ENCODE results near the gene COMMD7. TPM values are rescaled to one million over a fixed set of nuclear protein-coding genes. Genes with fewer than 3 reads are reported as not detected.

COMMD7 gene
- total RNA-seq, 1 donor from 2014 or later = 39.8 TPM

DNA sequence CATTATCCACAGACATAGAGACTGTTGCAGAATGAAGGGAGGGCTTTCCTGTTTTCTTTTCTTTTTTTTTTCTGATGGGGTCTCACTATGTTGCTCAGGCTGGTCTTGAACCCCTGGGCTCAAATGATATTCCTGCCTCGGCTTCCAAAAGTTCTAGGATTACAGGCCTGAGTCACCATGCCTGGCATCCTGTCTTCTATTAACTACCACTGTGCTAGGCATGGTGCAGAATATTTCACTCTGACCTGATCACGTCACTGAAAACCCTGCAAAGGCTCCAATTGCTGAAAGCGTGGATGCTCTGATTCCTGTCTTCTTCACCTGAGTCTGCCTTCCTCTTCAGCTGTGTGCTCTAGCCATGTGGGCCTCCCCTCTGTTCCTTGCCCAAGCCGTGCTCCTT lies 10.5 kb upstream of the COMMD7 start:
- Histone ChIP-seq H3K9me3 (no peaks in the 10 kb centered on the region), H3K27ac (no peak overlapping the region), H3K4me1 (no peaks in the 10 kb centered on the region), H3K36me3 (no peaks in the 10 kb centered on the region), H3K27me3 (ENCODE audit: low read depth) (no peaks in the 10 kb centered on the region), H3K4me3 (no peak overlapping the region)
- DNase-seq = no peak
- no peak for ATAC-seq
- intact Hi-C loops (cut with DNase I) = no loop called here
- TF ChIP-seq, protein P1, sequence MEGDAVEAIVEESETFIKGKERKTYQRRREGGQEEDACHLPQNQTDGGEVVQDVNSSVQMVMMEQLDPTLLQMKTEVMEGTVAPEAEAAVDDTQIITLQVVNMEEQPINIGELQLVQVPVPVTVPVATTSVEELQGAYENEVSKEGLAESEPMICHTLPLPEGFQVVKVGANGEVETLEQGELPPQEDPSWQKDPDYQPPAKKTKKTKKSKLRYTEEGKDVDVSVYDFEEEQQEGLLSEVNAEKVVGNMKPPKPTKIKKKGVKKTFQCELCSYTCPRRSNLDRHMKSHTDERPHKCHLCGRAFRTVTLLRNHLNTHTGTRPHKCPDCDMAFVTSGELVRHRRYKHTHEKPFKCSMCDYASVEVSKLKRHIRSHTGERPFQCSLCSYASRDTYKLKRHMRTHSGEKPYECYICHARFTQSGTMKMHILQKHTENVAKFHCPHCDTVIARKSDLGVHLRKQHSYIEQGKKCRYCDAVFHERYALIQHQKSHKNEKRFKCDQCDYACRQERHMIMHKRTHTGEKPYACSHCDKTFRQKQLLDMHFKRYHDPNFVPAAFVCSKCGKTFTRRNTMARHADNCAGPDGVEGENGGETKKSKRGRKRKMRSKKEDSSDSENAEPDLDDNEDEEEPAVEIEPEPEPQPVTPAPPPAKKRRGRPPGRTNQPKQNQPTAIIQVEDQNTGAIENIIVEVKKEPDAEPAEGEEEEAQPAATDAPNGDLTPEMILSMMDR (IDR thresholded peaks at IDR 0.05) = no peak

DNA sequence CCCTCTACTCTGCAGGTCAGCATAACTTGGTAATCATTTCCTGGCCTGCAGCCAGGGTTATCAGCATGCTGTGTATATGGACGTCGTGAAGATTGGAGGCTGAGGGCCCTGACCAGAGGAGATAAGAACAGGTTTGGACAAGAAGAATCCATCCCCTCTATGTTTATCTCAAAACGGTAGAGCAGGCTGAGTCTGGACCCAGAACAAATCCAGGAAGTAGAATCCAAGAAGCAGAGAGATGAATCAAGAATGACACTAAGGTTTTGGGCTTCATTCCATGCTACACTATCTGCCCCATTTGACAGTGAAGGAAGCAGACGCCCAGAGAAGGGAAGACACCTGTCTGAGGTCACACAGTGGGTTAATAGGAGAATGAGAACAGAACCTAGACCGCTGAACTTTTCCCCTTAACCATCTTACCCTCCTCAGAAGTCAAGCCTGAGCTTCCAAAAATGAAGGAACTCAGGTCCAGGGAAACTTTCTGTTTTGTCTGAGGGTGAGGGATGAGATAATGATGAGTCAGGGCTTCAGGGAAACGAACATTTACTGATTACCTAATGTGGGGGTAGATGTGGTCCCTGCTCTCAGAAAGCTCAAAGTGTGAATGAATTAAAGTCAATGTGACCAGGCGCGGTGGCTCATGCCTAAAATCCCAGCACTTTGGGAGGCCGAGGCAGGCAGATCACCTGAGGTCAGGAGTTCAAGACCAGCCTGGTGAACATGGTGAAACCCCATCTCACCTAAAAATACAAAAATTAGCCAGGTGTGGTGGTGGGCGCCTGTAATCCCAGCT lies 9.4 kb upstream of the COMMD7 start:
- Histone ChIP-seq H3K27me3 (ENCODE audit: low read depth) (no peaks in the 10 kb centered on the region), H3K36me3 (no peaks in the 10 kb centered on the region), H3K27ac (no peak overlapping the region), H3K4me3 (no peak overlapping the region), H3K9me3 (no peaks in the 10 kb centered on the region), H3K4me1 (no peaks in the 10 kb centered on the region)
- DNase-seq (no peak), ATAC-seq (no peak)
- intact Hi-C loops (cut with DNase I) = no loop called here
- TF ChIP-seq, protein P1 (IDR thresholded peaks at IDR 0.05) = no peak

DNA sequence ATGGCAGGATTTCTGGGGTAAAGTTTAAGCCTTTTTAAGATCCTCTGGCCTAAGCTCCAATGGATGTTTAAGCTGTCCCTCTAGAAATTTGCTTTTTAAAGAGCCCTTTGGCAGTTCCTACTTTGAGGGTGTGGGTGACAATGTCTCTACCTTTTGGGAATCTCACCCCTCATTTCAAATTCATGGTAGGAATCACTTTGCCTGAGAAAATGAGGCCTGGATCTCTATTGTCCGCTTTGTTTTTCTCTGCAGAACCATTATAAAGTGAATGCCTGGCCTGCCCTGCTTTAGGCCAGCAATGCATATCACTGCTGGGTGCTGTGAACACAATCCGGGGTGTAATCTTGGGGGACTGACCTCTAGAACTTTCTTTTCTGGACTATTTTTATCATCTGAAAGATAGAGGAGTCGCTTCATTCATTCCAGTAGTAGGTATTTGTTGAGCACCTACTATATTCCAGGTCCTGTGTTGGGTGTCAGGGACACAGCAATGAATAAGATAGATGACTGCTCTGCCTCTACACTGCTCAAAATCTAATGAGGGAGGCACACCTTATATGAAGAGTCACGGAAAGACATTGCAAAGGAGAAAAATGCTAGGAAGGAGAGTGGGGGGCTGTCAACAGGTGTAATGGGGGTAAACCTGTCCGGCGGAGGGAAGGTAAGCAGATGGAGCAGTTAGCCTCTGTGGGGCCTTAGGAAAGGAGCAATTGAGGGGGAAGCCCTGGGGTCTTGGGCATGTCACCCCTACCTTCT lies 8.6 kb upstream of the COMMD7 start:
- no peaks in the 10 kb centered on the region for H3K4me1 ChIP-seq
- intact Hi-C loops (cut with DNase I) = no loop called here
- no peak for ATAC-seq

DNA sequence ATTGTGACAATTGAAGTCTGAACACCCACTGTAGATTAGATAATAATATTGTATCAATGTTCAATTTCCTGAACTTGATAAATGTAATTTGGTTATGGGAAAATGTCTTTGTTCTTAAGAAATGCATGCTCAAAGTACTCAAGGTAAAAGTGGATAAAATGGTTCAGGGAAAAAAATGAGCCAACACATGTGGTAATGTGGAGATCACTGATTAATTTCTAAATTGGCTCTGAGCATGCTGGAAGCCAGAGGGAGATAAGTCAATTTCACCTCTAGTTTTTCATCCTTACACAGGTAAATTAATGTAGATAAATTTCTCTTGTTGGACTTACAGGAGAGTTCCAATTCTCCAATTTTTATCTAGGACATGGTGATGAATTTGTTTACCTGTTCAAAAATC lies 8.0 kb upstream of the COMMD7 start:
- Histone ChIP-seq H3K36me3 (no peaks in the 10 kb centered on the region), H3K4me1 (no peaks in the 10 kb centered on the region)
- ATAC-seq = no peak

More for the DNA sequence above, 8.6 kb upstream of the COMMD7 start:
- no peak for DNase-seq
- Histone ChIP-seq H3K27me3 (ENCODE audit: low read depth) (no peaks in the 10 kb centered on the region), H3K36me3 (no peaks in the 10 kb centered on the region), H3K27ac (no peak overlapping the region), H3K9me3 (no peaks in the 10 kb centered on the region), H3K4me3 (no peak overlapping the region)
- TF ChIP-seq, protein P1 (IDR thresholded peaks at IDR 0.05) = no peak

DNA sequence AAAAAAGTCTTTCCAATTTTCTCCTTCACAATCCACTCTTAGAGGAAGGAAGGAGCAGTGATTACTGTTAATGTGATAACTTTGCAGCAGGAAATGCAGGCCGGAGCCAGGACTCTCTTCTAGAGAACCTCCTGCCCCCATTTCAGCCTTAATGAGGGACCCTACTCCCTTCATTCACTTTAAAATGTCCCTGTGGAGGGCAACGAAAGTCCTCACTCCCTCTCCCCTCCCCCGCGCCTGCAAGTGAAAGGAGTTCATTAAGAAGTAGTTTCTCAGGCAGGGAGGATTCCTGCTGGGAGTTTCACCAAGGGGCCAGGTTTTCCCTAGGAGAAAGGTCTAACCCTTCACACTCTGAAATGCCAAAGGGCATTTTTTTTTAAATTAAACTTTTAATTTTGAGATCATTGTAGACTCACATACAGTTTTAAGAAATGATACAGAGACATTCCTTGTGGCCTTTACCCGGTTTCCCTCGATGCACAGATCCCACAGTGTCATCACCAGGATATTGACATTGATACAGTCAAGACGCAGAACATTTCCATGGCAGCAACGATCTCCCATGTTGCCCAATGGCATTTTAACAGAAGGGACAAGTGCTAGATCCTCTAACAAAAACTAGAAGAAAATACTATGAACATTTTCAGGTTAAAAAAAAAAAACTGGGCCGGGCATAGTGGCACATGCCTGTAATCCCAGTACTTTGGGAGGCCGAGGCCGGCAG lies 6.8 kb upstream of the COMMD7 start:
- Histone ChIP-seq H3K27me3 (ENCODE audit: low read depth) (no peaks in the 10 kb centered on the region), H3K36me3 (no peaks in the 10 kb centered on the region), H3K4me1 (no peaks in the 10 kb centered on the region), H3K9me3 (no peaks in the 10 kb centered on the region), H3K27ac (no peak overlapping the region), H3K4me3 (no peak overlapping the region)
- TF ChIP-seq, protein P1 (IDR thresholded peaks at IDR 0.05) = no peak
- ATAC-seq (no peak), DNase-seq (no peak)
- intact Hi-C loops (cut with DNase I) = no loop called here

More for the DNA sequence above, 8.0 kb upstream of the COMMD7 start:
- Histone ChIP-seq H3K27me3 (ENCODE audit: low read depth) (no peaks in the 10 kb centered on the region), H3K9me3 (no peaks in the 10 kb centered on the region), H3K27ac (no peak overlapping the region), H3K4me3 (no peak overlapping the region)
- intact Hi-C loops (cut with DNase I) = no loop called here
- no peak for DNase-seq
- TF ChIP-seq, protein P1 (IDR thresholded peaks at IDR 0.05) = no peak

Measured in lower lobe of right lung (tissue), 2 donors.